HG02678 (cell line): ENCODE results near the gene DNAJC9.

Experiments
- ATAC-seq: cut with Tn5 transposase; IDR thresholded peaks from one replicate; pipeline ENCODE4 v1.9.1; 2021; ENCODE audit warnings: mild to moderate bottlenecking, moderate library complexity; ENCODE audit not compliant: unreplicated experiment

The DNAJC9 gene

DNA sequence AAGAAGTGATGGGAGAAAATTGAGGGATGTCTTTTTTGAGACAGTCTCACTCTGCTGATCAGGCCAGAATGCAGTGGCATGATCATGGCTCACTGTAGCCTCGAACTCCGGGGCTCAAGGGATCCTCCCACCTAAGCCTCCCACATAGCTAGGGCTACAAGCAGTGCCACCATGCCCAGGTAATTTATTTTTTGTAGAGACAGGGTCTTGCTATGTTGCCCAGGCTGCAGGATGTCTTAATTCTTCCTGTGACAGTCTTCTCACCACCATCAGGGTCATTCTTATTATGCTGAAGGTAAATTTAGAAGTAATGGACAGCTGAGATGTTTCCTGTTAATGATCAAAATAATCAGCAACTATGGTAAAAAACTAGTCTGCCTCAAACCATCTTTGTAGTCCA is 7.1 kb downstream of the DNAJC9 start:
- ATAC-seq = no peak

DNA sequence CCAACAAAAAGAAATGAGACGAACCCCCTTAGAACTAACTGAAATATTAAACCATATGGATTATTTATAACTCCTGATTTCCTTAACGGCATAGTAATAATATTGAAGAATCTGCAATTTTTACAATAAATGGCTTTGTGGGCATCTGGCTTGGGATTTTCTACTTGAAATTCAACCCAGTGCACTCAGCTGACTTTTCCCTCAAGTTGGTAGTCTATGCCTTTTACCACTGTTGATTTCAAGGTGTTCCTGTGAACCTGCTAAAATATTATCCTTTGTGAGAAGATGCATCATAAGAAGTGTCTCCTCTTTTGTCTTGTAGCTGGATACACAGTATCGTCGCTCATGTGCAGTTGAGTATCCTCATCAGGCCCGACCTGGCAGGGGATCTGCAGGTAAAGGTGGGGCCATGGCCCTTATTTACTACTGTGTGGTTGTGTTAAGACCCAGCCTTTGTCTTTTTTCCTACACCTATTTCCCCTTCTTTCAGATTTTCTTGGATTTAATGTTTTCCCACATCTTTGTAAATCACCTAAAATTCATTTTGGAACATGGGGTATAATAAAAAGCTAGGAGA is 8.0 kb downstream of the DNAJC9 start:
- no peak for ATAC-seq

- ATAC-seq = no peak
These were observed 12.4 kb downstream of the DNAJC9 start for GRCh38 chr10:73234695-73235094.

DNA sequence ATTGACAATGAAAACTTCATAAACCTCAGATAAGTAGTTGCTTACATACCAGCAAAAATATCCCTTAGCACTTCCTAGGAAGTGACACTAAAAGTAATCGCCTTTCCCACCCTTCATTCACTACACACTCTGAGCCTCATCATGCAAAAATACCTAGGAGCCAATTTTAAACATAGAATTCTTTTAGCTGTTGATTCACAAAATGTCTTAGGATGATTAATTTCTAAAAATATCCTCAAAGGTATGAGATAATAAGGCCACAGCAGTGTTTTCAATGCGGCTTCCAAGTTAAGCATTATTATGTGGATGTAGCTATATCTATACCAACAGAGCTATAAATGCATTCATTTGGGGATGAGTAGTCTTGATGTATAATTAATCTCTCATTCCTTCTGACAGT is 13.2 kb downstream of the DNAJC9 start:
- no peak for ATAC-seq

DNA sequence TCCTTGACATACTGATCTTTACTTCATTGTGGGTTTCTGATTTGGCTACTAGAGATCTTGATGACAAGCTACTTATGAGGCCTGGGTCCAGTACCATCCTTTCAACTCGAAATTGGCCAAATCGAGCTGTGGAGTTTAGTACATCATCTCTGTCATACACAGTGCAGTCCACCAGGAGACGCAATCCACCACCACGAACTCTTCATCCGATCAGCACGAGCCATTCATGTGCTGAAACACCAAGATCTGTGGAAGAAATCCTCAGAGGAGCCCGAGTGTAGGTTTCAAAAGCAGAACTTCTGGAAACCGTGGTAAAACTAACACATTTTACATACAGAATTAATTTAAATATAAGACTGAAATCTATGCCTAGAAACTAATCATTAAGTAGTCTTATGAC is 14.2 kb downstream of the DNAJC9 start:
- no peak for ATAC-seq

- ATAC-seq = no peak
These were observed 17.5 kb downstream of the DNAJC9 start for GRCh38 chr10:73229567-73229966.

- no peak for ATAC-seq
These were observed 18.8 kb downstream of the DNAJC9 start for GRCh38 chr10:73228247-73228646.

GRCh38 chr10:73226663-73227062 is 20.4 kb downstream of the DNAJC9 start:
- no peak for ATAC-seq

GRCh38 chr10:73225518-73225917 is 21.5 kb downstream of the DNAJC9 start:
- no peak for ATAC-seq

- ATAC-seq = no peak
These were observed 26.1 kb downstream of the DNAJC9 start for GRCh38 chr10:73220989-73221388.

DNA sequence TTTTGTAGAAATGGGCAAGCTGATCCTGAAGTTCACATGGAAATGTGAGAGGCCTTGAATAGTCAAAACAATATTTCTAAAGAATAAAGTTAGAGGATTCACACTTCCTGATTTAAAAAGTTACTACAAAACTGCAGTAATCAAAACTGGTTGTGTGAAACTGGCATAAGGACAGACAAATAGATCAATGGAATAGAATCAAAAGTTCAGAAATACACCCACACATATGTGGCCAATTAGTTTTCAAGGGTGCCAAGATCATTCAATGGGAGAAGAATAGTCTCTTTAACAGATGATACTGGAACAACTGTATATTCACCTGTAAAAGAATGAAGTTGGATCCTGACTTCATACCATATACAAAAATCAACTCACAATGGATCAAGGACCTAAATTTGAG is 27.7 kb downstream of the DNAJC9 start:
- no peak for ATAC-seq

- no peak for ATAC-seq
These were observed 28.4 kb downstream of the DNAJC9 start for GRCh38 chr10:73218431-73219191.

DNA sequence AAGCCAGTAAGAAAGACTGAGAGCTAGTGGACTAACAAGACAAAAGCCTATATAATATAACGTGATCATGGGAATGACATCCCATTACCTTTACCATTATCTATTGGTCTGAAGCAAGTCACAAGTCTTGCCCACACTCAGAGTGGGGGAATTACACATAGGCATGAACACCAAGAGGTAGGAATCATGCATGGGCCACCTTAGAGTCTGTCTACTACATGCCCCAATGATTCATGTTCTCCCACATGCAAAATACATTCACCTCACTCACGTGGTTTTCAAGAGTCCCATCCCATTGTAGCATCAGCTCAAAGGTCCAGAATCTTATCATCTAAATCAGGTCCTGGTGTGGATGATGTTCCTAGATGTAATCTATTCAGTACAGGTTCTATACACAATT is 29.4 kb downstream of the DNAJC9 start:
- ATAC-seq = no peak

GRCh38 chr10:73215749-73216148 is 31.3 kb downstream of the DNAJC9 start:
- no peak for ATAC-seq

DNA sequence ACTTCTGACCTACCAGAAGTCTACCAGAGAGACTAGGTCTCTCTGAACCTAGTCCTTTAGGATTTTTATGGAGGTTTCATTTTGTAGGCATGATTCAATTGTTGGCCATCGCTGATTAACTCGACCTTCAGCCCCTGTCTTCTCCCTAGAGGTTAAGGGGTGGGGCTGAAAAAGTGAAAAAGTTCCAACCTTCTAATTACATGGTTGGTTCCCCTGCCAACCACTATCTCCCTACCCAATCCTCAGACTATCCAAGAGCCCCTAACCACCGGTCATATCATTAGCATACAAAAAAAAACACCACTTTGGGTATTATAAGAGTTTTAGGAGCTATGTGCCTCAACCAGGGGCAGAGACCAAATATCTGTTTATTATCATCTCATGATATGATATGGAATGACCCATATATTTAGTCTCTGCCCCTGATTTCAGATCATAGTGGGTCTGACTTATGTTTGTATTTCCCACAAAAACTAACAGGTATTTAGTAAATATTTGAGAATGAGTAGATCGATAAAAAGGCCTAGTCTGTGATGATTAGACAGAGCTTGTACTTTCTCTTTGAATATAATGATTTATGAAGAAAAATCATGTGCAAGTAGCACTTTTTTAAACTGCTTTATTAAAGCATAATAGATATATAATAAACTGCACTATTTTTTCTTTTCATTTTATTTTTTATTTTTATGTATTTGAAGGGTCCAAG is 35.8 kb downstream of the DNAJC9 start:
- no peak for ATAC-seq

- no peak for ATAC-seq
These were observed 36.5 kb downstream of the DNAJC9 start for GRCh38 chr10:73210395-73211105.

DNA sequence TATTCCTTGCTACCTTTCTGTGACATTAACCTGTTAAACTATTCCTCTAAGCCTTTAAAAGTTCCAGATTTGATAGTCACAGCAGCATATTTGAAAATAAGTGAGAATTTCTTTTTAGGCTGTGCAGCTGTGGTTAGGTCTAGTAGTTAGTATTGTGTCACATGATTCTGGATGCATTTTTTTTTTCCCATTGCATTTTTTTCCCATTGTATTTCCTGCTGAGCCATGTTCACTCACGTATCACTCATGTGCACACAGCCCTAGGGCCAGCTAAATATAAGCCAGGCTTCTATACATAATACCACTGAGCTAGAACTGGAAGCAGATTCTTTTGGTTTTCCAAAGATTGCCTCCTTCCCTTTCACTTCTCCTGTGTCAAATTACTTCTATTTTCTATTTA is 37.4 kb downstream of the DNAJC9 start:
- no peak for ATAC-seq

DNA sequence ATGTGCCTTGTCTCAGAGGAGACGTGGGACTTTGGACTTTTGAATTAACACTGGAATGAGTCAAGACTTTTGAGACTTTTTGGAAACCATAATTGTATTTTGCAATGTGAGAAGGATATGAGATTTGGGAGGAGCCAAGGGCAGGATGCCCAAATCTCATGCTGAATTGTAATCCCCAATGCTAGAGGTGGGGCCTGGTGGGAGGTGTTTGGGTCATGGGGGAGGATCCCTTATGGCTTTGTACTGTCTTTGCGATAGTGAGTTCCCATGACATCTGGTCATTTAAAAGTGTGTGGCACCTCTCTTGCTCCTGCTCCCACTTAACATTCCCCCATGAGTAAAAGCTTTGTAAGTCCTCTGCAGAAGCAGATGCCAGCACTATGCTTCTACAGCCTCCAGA is 39.2 kb downstream of the DNAJC9 start:
- no peak for ATAC-seq

GRCh38 chr10:73206385-73206784 is 40.7 kb downstream of the DNAJC9 start:
- no peak for ATAC-seq

- no peak for ATAC-seq
These were observed 41.2 kb downstream of the DNAJC9 start for GRCh38 chr10:73205890-73206289.

DNA sequence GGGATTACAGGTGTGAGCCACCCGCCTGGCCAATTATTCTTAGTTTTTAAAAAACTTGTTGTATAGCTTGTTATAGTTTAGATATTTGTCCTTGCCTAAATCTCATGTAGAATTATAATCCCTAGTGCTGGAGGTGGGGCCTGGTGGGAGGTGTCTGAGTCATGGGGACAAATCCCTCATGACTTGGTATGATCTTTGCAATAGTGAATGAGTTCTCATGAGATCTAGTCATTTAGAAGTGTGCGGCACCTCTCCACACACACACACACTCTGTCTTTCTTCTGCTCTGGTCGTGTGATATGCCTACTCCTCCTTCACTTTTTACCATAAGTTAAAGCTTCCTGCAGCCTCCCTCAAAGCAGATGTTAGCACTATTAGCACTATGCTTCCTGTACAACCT is 42.0 kb downstream of the DNAJC9 start:
- no peak for ATAC-seq
